ENCODE measurements around the gene GRB7.
"Not testable (repeated sequence)": the region's sequence is repeated elsewhere in the genome, so short reads cannot be mapped to it uniquely, and the experiment has no call there.

The GRB7 gene

DNA sequence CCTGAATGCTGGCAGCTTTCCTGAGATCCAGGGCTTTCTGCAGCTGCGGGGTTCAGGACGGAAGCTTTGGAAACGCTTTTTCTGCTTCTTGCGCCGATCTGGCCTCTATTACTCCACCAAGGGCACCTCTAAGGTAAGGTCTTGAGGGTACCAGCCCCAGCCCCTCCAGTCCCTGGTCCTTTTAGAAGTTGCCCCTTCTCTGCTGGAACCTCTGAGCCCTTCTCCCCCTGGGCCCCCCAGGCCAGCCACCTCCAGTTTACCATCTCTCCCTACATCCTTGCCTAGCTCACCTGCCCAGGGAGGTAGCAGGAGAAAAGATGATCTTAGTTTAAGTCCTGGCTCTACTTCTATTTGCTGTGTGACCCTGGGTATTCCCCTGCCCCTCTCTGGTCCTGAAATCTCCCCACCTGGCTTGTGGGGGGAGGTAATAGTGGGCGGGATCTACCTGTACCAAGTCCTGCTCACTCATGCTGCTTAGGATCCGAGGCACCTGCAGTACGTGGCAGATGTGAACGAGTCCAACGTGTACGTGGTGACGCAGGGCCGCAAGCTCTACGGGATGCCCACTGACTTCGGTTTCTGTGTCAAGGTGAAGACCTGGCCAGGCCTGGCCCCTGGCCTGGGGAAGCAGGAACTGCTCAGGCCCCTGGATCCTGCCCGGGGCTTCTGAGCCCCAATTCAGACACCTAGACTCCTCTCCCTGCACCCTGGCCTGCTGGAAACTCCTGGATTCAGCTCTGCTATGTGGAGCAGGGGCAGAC is 6.5 kb downstream of the GRB7 start:
- no peak overlapping the region for H3K4me3 ChIP-seq (ENCODE audit: low read depth, low read length)
- no peak for TF ChIP-seq CTCF (IDR thresholded peaks at IDR 0.05; ENCODE audit: borderline replicate concordance, insufficient read depth, low read depth, low read length)

GRCh38 chr17:39744836-39745215 is 7.1 kb downstream of the GRB7 start:
- no peak overlapping the region for H3K4me3 ChIP-seq (ENCODE audit: low read depth, low read length)
- TF ChIP-seq CTCF (IDR thresholded peaks at IDR 0.05; ENCODE audit: borderline replicate concordance, insufficient read depth, low read depth, low read length): no peak

DNA sequence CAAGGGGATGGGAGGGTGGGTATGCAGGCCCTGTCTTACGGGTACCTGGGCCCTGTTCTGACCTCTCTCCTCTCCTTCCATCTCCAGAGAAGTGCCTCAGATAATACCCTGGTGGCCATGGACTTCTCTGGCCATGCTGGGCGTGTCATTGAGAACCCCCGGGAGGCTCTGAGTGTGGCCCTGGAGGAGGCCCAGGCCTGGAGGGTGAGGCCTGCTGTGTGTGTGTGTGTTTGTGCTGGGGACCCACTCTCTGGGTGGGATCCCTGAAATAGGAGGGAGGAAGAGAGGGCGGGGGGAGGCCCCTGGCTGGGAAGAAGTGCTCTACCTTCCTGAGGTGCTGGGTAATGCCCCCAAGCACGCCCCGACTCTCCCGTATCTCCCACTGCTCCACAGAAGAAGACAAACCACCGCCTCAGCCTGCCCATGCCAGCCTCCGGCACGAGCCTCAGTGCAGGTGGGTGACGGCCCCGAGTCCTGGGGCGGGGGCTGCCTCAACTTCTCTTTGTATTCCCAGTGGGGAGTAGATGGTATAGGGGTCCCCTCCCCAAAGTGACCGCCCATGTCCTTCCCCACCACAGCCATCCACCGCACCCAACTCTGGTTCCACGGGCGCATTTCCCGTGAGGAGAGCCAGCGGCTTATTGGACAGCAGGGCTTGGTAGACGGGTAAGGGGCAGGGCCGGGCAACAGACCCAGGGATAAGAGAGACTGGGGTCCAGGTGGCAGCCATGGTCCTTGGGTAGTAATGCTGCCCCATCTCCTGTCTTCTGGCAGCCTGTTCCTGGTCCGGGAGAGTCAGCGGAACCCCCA is 7.8 kb downstream of the GRB7 start:
- no peak for TF ChIP-seq CTCF (IDR thresholded peaks at IDR 0.05; ENCODE audit: borderline replicate concordance, insufficient read depth, low read depth, low read length)
- H3K4me3 ChIP-seq (ENCODE audit: low read depth, low read length): no peak overlapping the region

DNA sequence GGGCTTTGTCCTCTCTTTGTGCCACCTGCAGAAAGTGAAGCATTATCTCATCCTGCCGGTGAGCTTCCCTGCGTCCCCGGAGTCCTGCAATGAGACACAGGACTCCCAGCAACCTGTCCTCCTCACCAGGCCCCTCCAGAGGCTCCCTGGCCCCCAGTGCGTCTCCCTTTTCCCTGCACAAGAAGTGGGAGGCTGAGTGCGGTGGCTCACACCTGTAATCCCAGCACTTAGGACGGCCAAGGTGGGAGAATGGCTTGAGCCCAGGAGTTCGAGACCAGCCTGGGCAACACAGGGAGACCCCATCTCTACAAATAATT is 8.4 kb downstream of the GRB7 start:
- H3K4me3 ChIP-seq (ENCODE audit: low read depth, low read length): no peak overlapping the region
- no peak for TF ChIP-seq CTCF (IDR thresholded peaks at IDR 0.05; ENCODE audit: borderline replicate concordance, insufficient read depth, low read depth, low read length)

- no peak overlapping the region for H3K4me3 ChIP-seq (ENCODE audit: low read depth, low read length)
- TF ChIP-seq CTCF (IDR thresholded peaks at IDR 0.05; ENCODE audit: borderline replicate concordance, insufficient read depth, low read depth, low read length): no peak
Observed at GRCh38 chr17:39747745-39748144, 10.0 kb downstream of the GRB7 start.

- H3K4me3 ChIP-seq (ENCODE audit: low read depth, low read length): not testable (repeated sequence)
Observed at GRCh38 chr17:39748444-39749034, 10.8 kb downstream of the GRB7 start.

GRCh38 chr17:39750131-39751015 is 12.6 kb downstream of the GRB7 start:
- no peak overlapping the region for H3K4me3 ChIP-seq (ENCODE audit: low read depth, low read length)
- TF ChIP-seq CTCF (IDR thresholded peaks at IDR 0.05; ENCODE audit: borderline replicate concordance, insufficient read depth, low read depth, low read length): no peak

Data from GM12875 (cell line).